GM21447 (cell line): ENCODE measurements around the gene AP1G1.
"Not testable (repeated sequence)": the region's sequence is repeated elsewhere in the genome, so short reads cannot be mapped to it uniquely, and the experiment has no call there.

ENCODE experiments used
- ATAC-seq: cut with Tn5 transposase; IDR thresholded peaks from one replicate; pipeline ENCODE4 v1.9.1; 2021; ENCODE audit not compliant: unreplicated experiment

AP1G1 gene

GRCh38 chr16:71808593-71809459, at the start of gene AP1G1:
Gene AP1G1 (minus strand): TSS chr16:71808834. CDS start chr16:71789479, 19,355 bp downstream.
- peak; percentile 73 for ATAC-seq

- no peak for ATAC-seq
Measured at GRCh38 chr16:71855937-71856662, 47.5 kb upstream of the AP1G1 start.

- no peak for ATAC-seq
Measured at GRCh38 chr16:71854369-71854948, 45.8 kb upstream of the AP1G1 start.

GRCh38 chr16:71853413-71853812, 44.8 kb upstream of the AP1G1 start:
- ATAC-seq = peak; percentile 85

GRCh38 chr16:71852561-71852960, 43.9 kb upstream of the AP1G1 start:
- ATAC-seq = no peak

GRCh38 chr16:71852158-71852557, 43.5 kb upstream of the AP1G1 start:
- ATAC-seq = no peak

- ATAC-seq = no peak
Measured at GRCh38 chr16:71851746-71852145, 43.1 kb upstream of the AP1G1 start.

GRCh38 chr16:71848622-71849021, 40.0 kb upstream of the AP1G1 start:
- ATAC-seq = no peak

GRCh38 chr16:71847096-71847495, 38.5 kb upstream of the AP1G1 start:
- ATAC-seq = no peak

GRCh38 chr16:71846431-71846830, 37.8 kb upstream of the AP1G1 start:
- peak; percentile 4 for ATAC-seq

GRCh38 chr16:71845639-71846430, 37.2 kb upstream of the AP1G1 start, which contains the start of gene ATXN1L:
Gene ATXN1L (plus strand): TSS chr16:71845976. CDS start chr16:71849741, 3,765 bp downstream.
- ATAC-seq = peak; percentile 61

- peak; percentile 30 for ATAC-seq
Measured at GRCh38 chr16:71843572-71843971, 34.9 kb upstream of the AP1G1 start.

GRCh38 chr16:71840052-71840451, 31.4 kb upstream of the AP1G1 start:
- no peak for ATAC-seq

GRCh38 chr16:71837150-71837549, 28.5 kb upstream of the AP1G1 start:
- ATAC-seq = no peak

- ATAC-seq = no peak
Measured at GRCh38 chr16:71834291-71834690, 25.7 kb upstream of the AP1G1 start.

GRCh38 chr16:71832112-71832511, 23.5 kb upstream of the AP1G1 start:
- not testable (repeated sequence) for ATAC-seq

GRCh38 chr16:71831698-71832097, 23.1 kb upstream of the AP1G1 start:
- ATAC-seq = not testable (repeated sequence)

GRCh38 chr16:71830359-71830758, 21.7 kb upstream of the AP1G1 start:
- ATAC-seq = no peak

GRCh38 chr16:71826533-71827017, 17.9 kb upstream of the AP1G1 start:
- ATAC-seq = no peak

GRCh38 chr16:71817155-71817500, 8.5 kb upstream of the AP1G1 start:
- peak; percentile 3 for ATAC-seq
